ENCODE data around the gene COA8.
A peak's percentile ranks its signal among the peaks of the same experiment; 100 is the strongest.
"Not testable (repeated sequence)": the region's sequence is repeated elsewhere in the genome, so short reads cannot be mapped to it uniquely, and the experiment has no call there.

Gene COA8

DNA sequence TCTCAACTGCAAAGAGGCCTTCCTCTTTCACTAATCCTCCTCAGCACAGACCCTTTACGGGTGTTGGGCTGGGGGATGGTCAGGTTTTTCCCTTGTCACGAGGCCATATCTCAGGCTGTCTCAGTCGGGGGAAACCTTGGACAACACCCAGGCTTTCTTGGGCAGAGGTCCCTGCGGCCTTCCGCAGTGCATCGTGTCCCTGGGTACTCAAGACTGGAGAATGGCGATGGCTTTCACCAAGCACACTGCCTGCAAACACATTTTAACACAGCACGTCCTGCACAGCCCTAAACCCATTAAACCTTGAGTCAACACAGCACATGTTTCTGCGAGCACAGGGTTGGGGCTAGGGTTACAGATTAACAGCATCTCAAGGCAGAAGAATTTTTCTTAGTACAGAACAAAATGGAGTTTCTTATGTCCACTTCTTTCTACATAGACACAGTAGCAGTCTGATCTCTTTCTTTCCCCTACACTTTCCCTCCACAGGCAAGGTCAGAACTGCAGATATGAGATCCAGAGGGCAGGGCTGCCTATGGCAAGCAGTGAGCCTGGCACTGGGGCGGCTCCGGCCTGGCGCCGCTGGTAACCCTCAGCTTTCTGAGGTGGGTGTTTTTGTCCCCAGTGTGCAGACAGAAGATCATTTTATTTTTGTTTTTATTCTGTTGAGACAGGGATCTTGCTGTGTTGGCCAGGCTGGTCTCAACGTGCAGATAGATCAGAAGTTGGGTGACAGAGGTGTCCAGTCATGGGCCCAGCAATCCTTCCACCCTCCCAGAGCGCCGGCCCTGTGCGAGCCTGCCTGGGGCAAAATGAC is 37.1 kb upstream of the COA8 start:
- DNase-seq (ENCODE audit: low read depth, low spot score), result not testable (repeated sequence)

DNA sequence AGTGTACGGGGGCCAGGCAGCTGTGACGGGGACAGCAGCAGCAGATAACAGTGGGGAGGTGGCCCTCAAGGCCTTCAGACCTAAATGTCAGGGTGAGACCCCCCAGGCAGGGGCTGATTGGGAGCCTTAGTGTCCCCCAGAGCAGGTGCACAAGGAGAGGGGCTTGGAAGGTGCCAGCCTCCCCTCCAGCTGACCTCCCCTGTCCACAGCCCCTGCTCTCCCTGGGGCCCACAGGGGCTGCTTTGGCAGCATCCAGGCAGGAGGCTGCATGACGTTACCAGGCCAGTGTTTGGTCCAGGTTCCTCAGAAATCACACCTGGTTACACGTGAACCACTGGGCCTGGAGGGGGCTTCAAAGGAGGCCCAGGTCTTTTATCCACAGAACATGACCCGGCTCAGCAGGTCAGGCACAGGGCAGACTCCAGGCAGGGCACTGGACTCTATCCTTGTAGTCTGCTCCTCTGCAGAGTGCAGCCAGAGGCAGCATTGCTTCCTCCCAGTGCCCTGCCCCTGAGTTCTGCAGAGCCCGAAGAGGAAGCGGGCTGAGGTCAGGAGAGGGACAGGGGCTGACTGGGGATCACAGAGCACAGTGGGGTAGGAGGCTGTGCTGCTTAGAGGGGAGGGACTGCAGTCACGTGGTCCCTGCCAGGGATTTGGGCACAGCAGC is 36.4 kb upstream of the COA8 start:
- no peak for DNase-seq (ENCODE audit: low read depth, low spot score)

DNA sequence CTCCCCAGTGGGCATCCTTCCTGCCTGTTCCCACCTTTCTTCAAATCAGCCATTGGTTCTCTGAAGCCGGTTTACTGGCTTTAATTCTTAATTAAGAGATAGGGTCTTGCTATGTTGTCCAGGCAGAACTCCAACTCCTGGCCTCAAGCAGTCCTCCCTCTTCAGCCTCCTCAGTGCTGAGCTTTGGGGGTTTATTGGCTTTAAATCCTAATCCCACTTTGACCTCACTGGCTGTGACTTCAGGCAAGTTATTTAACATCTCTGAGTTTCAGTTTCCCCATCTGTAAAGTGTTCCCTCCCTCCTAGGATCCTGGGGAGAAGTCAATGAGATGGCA is 35.9 kb upstream of the COA8 start:
- no peak for DNase-seq (ENCODE audit: low read depth, low spot score)

DNA sequence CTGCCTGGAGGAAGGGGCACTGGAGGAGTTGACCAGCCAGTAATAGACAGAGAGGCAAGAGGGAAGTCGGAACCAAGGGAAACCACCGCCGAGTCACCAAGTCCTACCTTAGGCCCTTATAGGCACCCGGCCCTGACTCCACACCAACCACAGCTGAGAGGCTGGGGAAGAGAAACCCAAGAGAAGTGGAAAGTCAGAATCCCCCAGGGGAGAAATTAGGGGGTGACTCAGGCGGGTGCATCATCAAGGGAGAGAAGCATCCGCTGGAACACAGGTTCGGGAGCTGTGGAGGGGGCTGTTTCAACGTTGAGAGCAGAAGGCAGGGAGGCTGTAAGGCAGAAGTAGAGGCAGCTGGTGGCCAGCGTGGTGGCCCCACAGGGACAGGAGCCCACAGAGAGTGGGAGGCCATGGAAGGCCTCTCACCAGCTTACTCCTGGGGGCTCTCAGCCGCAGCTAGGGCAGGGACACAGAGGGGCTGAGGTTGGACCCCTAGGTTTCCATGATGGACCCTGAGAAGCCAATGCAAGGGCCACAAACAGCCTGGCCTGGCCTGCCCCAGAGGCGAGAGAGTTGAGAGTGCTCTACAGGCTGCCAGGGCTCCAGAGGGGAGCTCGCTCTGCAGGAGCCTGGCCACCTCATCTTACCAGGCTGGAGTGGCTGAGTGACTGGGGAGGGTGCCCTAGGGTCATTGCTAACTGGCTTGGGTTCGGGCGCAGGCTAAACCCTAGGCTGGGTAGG is 35.2 kb upstream of the COA8 start:
- no peak for DNase-seq (ENCODE audit: low read depth, low spot score)

DNA sequence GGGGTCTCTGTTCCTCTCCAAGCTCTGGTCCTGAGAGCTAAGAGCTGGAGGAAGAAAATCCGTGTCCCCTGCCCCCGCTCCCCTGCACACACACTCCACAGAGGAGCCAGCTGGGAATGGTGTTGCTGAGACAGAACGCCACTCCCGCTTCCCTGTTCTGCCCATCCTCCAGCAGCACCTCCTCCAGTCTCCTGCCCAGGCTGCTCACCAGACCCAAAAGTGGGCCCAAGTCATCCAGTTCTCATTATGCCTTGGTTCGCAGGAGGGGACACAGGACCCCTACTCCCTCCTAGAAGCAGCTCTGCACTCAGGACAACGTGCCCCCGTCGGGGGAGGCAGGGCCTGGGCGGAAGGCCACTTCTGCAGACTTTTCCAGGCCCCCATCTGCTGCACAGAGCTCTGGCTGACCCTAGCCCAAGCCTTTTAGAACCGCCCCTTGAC is 34.6 kb upstream of the COA8 start:
- no peak for DNase-seq (ENCODE audit: low read depth, low spot score)

DNA sequence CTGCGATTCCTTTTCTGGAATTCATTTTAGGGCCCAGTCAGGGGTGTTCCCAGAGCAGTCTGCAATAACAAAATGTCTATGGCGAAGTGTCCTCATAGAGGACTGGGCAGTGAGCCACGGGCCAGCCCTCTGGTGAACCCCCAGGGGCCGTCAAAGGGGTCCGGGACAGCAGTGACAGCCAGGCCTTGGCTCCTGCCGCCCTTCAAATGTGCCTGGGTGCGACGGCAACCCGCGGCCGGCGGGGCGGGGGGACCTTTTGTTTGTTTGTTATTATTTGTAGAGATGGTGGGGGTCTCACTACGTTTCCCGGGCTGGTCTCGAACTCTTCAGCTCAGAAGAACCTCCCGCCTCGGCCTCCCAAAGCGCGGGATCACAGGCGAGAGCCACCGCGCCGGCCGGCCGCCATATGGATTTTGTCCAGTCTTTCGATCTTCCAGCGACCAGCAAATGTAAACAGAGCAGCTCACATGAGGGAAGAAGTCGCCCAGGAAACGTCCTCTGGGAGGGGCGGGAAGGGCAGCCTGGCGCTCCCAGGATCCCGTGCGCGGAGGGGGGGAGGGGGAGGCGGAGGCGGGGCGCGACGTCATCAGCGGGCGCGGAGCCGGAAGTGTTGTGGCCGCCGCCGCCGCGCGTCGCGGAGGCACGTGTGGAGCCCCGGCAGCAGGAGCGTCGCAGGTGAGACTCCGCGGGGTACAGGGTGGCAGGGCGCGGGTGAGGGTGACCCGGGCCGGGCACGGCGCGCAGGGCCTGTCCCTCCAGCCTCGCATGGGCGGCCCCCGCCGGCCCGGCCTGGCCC is 34.0 kb upstream of the COA8 start, which contains the start of gene TRMT61A:
TSS of gene TRMT61A (plus strand) at position 610 of the 796 bp plus-strand sequence. CDS start 783 bp downstream, outside the sequence.
- DNase-seq (ENCODE audit: low read depth, low spot score), result peak; percentile 58

DNA sequence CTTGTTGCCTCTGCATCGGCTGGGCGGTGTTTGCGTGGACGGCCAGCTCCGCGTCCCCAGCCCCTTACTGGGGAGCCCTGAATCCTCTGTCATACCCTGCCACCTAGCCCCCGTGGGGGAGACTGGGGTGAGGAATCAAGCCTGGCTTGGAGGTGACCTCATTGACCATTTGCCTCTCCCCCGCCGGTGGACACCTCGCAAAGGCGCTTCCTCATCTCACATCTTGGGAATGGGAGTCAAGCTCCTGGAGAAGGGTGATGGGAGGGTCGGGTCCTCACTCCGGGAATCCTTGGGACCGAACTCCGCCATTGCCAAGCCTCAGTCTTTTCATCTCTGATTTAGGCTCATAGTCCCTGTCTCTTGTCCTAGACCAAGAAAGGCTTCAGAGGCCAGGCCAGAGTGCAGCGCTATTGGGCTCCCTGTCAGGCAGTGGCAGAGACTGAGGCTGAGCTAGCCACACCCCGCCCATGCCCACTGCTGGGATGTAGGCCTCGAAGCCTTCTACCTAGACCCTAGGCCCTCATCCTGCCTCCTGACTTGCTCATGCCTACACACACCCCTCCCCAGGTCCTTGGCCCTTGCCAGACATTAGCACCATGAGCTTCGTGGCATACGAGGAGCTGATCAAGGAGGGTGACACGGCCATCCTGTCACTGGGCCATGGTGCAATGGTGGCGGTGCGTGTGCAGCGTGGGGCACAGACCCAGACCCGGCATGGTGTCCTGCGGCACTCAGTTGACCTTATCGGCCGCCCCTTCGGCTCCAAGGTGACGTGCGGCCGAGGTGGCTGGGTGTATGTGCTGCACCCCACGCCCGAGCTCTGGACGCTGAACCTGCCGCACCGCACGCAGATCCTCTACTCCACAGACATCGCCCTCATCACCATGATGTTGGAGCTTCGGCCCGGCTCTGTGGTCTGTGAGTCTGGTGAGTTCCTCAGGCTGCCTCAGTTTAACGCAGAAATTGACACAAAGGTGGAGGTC is 33.1 kb upstream of the COA8 start:
- no peak for DNase-seq (ENCODE audit: low read depth, low spot score)

DNA sequence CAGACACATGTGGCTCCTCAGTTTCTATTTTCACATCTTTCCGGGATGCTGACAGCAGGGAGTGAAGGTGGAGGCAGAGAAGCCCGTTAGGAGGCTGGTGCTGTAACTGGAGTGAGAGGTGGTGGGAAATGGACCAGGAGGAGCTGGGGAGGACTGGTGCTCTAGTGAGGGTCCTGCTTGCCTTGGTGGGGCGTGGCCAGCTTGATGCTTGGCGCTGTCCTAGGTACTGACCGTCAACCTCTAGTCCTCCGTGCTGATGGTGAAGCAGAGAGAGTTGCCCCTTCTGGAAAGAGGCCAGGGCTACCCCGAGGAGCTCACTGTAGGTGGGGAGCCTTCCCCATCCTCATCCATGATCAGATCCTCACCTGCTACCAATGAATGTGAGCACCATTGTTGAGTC is 32.4 kb upstream of the COA8 start:
- no peak for DNase-seq (ENCODE audit: low read depth, low spot score)

DNA sequence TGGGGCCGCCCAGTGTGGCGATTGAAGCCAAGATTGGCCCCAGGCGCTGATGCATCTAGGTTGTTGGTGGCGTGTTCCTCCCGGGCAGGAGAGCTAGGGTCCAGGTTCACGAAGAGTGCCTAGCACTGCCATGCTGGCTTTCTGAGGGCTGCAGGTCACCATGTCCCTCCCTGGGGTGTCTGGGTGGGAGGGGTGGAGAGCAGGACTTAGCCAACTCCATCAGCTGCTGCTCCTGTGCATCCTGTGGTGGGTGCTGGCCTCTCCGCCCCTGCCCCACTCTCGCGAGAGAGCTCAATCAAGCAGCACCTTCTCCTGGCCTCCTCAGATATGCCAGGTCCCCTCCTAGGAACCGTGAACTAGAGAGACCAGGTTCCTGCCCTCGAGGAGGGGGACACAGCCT is 31.9 kb upstream of the COA8 start:
- DNase-seq (ENCODE audit: low read depth, low spot score), result no peak

DNA sequence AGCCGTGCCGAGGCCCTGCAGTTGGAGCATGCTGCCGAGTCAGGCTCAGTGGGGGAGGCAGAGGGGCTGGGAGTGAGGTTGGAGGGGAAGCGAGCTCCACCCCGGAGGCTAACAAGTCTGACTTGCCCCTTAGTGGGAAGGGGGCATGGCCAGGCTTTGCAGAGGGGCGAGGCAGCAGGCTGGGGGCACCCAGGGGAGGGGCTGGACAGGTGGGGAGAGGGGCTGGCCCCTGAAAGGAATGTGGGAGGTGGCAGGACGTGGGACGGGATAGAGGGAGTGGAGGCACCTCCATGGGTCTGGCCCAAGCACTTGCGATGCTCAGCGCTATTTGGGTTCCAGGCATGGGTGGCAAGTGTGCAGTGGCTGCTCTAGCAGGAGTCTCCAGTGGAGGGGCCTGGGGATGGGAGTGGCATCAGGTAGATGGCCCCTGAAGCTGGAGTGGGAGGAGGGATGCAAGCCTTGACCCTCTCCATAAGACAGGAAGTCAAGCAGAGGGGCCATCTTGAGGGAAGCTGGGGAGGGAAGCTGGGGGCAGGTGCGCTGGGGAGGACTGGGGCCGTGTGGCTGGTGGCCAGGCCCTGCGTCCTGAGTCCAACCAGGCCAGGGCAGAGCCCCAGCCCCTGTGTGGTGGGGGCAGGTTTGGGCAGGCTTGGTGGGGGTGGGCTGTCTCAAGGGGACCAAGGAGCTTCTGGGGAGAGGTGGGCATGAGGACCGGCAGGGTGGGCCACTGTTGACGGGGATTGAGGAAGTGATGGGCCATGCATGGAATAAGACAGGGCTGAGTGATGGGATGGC is 31.1 kb upstream of the COA8 start:
- DNase-seq (ENCODE audit: low read depth, low spot score), result no peak

DNA sequence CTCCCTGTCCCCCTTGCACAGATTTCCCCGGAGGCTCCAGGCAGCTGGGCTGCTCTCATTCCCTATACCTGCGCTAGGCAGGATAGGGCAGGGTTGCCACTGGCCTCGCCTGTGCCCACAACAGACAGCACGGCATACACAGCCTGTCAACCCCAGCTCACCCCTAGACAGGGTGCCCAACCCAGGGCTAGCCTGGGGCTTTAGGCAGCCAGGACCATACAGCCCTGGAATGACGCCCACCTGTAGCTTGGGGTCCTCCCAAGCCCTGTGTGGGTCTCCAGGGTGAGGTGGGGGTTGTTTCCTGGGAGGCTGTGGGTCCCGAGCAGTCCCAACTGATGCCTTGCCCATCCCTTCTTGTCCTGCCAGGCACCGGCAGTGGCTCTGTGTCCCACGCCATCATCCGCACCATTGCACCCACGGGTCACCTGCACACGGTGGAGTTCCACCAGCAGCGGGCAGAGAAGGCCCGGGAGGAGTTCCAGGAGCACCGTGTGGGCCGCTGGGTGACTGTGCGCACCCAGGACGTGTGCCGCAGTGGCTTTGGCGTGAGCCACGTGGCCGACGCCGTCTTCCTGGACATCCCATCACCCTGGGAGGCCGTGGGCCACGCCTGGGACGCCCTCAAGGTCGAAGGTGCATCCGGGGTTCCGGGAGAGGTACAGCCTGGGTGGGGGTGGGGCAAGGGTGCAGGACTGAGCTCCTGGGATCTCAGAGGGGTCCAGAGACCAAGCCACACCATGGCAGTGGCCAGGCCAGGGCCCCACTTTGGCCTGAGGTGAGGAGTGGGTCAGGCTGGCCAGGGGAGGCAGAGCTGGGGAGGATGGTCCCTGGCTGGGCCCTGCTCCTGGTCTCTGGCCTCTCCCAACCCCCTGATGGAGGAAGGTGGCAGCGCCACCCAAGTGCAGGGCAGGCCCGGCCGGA is 30.3 kb upstream of the COA8 start:
- no peak for DNase-seq (ENCODE audit: low read depth, low spot score)

DNA sequence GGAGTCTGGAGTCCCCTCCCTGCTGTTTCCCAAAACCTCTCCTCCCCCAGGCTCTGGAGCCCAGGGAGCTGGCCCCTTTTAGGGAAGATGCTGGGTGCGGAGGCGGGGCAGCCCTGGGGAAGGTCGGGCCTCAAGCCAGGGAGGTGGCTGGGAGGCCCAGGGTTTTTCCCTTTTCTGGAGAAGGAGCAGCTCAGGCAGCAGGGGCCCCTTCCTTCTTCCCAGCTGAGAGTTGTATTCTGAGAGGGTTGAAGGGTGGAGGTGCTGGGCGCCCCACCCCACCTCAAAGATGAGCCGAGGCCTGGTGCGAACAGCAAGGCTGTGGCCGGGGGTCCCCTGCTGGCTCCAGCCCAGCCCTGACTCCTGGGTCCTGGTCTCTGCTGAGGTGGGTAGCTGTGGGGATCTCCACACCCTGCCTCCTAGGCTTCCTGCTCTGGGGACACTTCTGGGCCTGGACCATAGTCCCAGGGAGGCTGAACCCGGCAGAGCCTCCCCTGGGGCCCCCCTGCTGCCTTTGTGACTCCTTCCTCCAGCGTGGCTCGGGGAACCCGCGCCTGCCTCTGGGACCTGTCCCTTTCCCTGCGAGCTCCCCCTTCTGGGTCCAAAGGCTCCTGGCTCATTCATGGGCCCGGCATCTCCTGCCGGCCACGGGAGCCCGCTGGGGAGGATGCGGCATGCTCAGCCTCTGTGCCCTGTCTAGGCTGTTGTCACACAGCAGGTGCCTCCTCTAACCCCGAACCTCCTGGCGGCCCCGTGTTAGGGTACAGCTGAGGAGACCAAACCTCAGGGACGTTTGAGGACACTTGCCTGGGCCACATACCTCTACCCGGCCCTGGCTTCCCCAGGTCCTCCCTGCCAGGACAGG is 29.4 kb upstream of the COA8 start:
- no peak for DNase-seq (ENCODE audit: low read depth, low spot score)

DNA sequence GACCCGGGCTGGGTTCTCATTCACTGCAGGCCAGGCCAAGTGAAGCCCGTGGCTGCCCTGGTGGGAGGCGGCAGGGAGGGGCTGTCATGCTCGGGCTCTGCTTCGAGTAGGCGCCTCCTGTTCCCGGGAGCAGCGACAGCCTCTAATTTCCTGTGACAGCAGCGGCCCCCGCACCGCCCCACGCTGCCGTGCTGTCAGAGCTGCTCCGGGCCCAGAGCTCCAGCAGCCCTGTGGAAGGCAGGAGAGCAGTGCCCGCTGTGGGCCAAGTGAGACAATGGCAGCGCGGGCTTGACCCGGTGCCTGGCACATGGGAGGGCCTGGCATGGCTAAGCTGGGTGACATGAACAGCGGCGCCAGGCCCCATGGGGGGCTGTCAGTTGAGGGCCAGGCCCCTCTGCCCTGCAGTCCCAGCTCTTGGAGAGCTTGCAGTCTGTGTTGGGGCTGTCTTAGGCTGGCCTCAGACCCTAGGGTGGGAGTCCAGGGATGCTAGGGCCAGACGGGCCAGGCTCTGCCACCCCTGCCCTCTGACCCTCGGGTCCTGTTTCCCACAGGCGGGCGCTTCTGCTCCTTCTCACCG is 28.7 kb upstream of the COA8 start:
- DNase-seq (ENCODE audit: low read depth, low spot score), result no peak

DNA sequence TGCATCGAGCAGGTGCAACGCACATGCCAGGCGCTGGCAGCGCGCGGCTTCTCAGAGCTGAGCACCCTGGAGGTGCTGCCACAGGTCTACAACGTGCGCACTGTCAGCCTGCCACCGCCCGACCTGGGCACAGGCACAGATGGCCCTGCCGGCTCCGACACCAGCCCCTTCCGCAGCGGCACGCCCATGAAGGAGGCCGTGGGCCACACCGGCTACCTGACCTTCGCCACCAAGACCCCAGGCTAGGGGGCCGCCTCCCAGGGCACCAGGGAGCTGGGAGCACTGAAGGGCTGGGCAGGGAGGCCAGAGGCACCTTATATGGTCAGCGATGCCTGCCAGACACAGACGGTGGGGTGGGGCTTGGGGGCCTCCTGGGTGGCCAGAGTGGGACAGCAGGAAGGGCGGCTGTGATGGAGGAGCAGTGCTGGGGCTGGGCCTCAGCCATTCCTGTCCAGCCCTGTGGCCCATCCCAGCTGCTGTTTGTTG is 28.1 kb upstream of the COA8 start:
- no peak for DNase-seq (ENCODE audit: low read depth, low spot score)

DNA sequence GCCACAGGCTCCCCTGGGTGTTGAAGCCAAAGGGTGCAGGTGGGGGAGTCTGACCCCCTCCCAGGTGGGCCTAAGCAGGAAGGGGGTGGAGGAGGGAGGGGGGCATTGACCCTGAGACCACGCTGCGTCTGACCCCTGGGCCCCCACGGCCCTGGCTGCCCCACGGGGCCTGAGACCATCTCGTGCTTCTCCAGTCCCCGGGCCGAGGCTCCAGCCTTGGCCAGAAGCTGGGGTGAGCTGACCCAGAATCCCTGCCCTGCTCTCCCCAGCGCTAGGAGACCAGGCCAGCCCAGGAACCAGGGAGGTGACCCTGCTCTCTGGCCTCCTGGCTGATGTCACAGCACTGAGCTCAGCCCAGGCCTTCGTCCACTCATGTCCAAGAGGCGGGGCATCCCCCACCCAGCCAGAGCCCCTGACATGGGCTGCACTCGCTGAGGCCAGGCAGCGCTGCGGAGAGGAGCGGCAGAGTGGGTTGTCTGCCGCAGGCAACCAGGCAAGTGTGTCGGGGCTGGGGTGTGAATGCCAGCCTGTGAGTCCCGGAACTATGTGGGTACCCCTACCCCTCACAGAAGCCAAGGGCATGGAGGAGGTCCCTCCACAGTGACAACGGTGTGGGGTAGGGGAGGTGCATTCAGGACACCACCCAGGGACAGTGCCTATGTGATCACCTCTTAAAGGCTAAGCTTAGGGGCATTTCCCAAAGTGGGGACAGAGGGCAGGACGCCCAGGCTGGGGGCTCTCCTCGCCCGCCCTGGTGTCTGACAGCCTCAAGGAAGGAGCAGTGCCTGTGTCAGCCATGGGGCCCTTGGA is 27.5 kb upstream of the COA8 start:
- DNase-seq (ENCODE audit: low read depth, low spot score), result no peak

DNA sequence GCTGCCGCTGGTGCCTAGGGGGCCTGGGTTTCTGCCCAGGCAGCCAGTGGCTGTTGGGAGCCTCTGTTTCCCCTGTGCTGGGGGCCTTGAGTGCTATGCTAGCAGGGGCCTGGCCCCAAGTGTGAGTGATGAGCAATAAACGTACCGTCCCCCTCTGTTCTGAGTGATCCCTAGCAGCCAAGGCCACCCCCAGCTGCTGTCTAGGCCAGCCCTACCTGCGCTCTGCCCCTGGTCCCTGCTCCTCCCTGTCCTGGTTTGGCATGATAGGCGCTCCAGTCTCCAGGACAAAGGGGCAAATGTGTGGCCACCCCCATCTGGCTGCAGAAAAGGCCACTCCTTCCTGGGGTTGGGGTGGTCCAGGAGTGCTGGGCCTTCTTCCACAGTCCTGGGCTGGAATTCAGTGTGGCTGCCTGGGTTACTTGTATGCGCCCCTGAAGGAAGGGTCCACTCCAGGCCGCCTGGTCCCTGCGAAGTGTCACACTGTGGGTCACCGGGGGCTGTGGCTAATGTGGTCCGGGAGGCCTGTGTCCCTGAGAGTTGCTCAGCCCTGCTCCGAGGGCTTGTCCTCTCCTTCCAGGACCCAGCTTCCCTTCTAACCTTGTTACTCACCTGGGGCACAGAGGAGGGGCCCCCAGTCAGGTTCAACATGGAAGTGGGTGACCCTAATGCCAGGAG is 26.7 kb upstream of the COA8 start:
- DNase-seq (ENCODE audit: low read depth, low spot score), result no peak

Measured in activated CD4-positive, CD25-positive, alpha-beta regulatory T cell treated with anti-CD3 and anti-CD28 coated beads, Interleukin-2, amount 50 U/mL, for 16 hours (primary cell).